Measurements from ENCODE around the gene AFF3. TPM values are rescaled to one million over a fixed set of nuclear protein-coding genes. Genes with fewer than 3 reads are reported as not detected.

Gene AFF3
- total and polyA plus RNA-seq, 9 donors: 2.4 to 7.2 (median 3.7) TPM

DNA sequence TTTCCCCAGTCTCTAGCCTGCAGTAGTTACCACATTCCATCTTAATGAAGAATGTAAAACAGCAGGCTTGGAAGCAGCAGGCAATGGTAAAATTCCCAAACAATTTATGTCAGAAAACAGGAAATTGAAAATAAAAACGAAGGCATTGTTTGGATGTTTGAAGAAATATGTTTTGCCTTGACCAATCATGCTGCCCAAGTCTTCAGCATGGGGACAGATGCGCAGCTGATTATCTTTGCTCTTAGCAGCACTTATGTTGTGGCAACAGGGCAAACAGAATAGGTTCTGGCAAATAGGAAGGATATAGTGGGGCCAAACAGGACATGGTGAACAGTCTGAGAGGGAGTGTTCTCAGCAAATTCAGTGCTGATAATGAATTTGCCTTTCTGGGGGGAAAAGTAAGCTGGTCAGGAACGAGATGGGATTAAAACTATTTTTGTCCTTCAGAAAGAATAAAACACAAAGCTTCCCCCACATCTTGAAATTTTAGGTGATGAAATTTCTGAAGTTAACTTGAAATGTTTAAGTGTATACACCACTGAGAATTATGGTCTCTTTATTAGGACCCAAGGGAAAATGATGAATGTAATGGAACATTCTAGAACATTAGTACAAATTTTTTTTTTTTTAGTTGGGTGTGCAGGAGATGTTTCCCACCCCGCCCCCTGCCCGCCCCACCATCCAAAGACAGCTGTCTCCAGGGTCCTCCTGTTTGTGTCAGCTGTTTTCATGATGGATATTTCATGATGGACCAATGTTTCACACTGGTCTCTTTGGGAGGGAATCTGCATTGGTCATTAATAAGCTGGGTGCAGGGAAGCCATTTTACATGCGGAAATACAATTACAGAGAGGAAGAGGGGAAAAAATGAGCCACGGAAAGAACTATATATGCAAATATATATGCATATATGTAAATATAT lies 413.0 kb downstream of the AFF3 start:
- H3K27ac ChIP-seq (ENCODE audit: low read length): peak overlapping the region; percentile 77
- H3K36me3 ChIP-seq (ENCODE audit: control insufficient read depth, insufficient read depth, low read length): no peaks in the 10 kb centered on the region
- H3K4me3 ChIP-seq (ENCODE audit: low read length): no peak overlapping the region
- 51% methylated on average over 2 of the region's 7 CpGs for WGBS (ENCODE audit: insufficient coverage)
- H3K9me3 ChIP-seq (replicated peaks; ENCODE audit: control insufficient read depth, low read depth, low read length): no peaks in the 10 kb centered on the region
- peak; percentile 85 for DNase-seq
- H3K4me1 ChIP-seq (ENCODE audit: control insufficient read depth, insufficient read depth, low read length): peaks cover 17% of the 10 kb centered on the region
- H3K27me3 ChIP-seq (ENCODE audit: control insufficient read depth, insufficient read depth, low read length): no peaks in the 10 kb centered on the region

DNA sequence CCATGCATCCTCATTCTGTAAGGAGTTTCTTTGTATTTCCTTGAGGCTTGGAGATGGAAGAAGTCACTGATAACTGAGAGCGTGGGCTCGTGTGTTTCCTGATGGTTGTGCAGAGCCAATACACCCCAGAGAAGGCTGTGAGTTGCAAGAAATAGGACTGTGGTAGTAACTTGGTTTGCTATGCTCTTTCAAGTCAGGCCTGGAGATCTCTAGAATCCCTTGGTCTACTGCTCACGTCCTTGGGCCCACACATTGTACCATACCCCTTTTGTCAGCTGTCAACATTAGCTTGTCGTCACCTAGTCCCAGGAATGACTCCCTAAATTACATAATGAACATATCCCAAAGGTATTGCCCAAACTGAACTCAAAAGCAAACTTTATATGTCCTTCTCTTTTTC lies 414.2 kb downstream of the AFF3 start:
- 69% methylated on average over 3 of the region's 4 CpGs for WGBS (ENCODE audit: insufficient coverage)

DNA sequence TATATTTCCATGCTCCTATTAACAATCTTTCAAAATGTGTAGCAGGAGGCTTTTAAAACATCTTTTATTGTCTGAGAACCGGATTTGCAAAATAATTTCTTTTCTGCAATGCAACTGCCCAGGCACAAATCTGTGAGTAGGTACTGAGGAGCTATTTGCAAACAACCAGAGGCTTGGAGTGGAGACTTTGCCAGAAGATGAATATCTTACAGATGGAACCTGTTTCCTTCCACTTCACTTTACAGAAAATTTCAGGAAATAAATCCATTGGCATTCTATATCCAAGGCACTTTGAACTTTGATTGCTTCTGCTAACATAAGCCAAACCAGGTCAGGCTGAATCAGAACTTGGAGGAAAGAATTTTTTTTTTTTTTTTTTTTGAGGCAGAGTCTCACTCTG lies 415.2 kb downstream of the AFF3 start:
- Histone ChIP-seq H3K27me3 (ENCODE audit: control insufficient read depth, insufficient read depth, low read length) (no peaks in the 10 kb centered on the region), H3K9me3 (replicated peaks; ENCODE audit: control insufficient read depth, low read depth, low read length) (peaks cover 3% of the 10 kb centered on the region), H3K27ac (ENCODE audit: low read length) (no peak overlapping the region), H3K4me3 (ENCODE audit: low read length) (no peak overlapping the region), H3K4me1 (ENCODE audit: control insufficient read depth, insufficient read depth, low read length) (peaks cover 17% of the 10 kb centered on the region), H3K36me3 (ENCODE audit: control insufficient read depth, insufficient read depth, low read length) (no peaks in the 10 kb centered on the region)
- no CpG with 5 or more reads among the region's 1 CpG for WGBS (ENCODE audit: insufficient coverage)
- DNase-seq: peak; percentile 72

More for the DNA sequence above, 414.2 kb downstream of the AFF3 start:
- peaks cover 17% of the 10 kb centered on the region for H3K4me1 ChIP-seq (ENCODE audit: control insufficient read depth, insufficient read depth, low read length)
- H3K4me3 ChIP-seq (ENCODE audit: low read length): no peak overlapping the region
- no peaks in the 10 kb centered on the region for H3K9me3 ChIP-seq (replicated peaks; ENCODE audit: control insufficient read depth, low read depth, low read length)
- H3K27me3 ChIP-seq (ENCODE audit: control insufficient read depth, insufficient read depth, low read length): no peaks in the 10 kb centered on the region
- DNase-seq: no peak
- no peak overlapping the region for H3K27ac ChIP-seq (ENCODE audit: low read length)
- H3K36me3 ChIP-seq (ENCODE audit: control insufficient read depth, insufficient read depth, low read length): no peaks in the 10 kb centered on the region

DNA sequence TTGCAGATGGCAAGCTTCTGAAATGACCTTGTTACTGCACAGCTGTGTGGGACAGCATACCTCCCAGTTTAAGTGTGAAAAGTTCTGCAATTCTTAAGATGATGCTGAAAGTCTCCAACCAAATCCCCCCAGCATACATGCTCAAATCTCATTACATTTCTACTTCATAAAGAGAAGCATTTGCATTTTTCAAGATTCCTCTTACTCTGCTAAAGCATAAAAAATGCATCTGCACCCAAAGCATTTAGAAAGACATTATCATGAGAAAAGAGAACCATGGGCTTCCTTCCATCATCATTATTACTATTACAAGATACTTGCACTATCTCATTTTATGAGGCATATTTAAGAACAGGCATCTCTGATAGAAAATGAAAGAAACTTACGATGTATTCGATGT lies 415.7 kb downstream of the AFF3 start:
- H3K27me3 ChIP-seq (ENCODE audit: control insufficient read depth, insufficient read depth, low read length): no peaks in the 10 kb centered on the region
- peaks cover 3% of the 10 kb centered on the region for H3K9me3 ChIP-seq (replicated peaks; ENCODE audit: control insufficient read depth, low read depth, low read length)
- no peaks in the 10 kb centered on the region for H3K36me3 ChIP-seq (ENCODE audit: control insufficient read depth, insufficient read depth, low read length)
- H3K4me1 ChIP-seq (ENCODE audit: control insufficient read depth, insufficient read depth, low read length): peaks cover 17% of the 10 kb centered on the region
- DNase-seq: peak; percentile 17
- no peak overlapping the region for H3K4me3 ChIP-seq (ENCODE audit: low read length)
- no peak overlapping the region for H3K27ac ChIP-seq (ENCODE audit: low read length)
- WGBS (ENCODE audit: insufficient coverage): no CpG with 5 or more reads among the region's 2 CpGs

DNA sequence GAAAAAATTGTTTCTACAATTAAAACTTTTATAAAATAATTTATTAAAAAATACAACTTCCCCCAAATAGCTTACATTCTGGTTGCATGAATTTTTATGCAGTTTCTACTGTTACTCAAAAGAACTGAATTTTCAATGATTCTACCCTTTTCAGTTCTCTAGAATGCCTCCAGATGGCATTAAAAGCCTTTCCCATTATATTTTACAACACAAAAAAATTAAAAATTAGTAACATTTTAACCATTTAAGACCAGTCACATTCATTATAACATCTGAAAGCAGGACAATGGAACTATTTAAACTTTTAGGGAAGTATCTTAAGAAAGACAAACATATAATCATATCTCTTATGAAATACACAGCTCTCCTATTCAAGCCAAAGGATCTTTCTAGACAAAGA lies 416.6 kb downstream of the AFF3 start:
- Histone ChIP-seq H3K4me3 (ENCODE audit: low read length) (no peak overlapping the region), H3K9me3 (replicated peaks; ENCODE audit: control insufficient read depth, low read depth, low read length) (peaks cover 3% of the 10 kb centered on the region), H3K27ac (ENCODE audit: low read length) (no peak overlapping the region), H3K27me3 (ENCODE audit: control insufficient read depth, insufficient read depth, low read length) (no peaks in the 10 kb centered on the region), H3K36me3 (ENCODE audit: control insufficient read depth, insufficient read depth, low read length) (no peaks in the 10 kb centered on the region), H3K4me1 (ENCODE audit: control insufficient read depth, insufficient read depth, low read length) (peaks cover 17% of the 10 kb centered on the region)
- no peak for DNase-seq

DNA sequence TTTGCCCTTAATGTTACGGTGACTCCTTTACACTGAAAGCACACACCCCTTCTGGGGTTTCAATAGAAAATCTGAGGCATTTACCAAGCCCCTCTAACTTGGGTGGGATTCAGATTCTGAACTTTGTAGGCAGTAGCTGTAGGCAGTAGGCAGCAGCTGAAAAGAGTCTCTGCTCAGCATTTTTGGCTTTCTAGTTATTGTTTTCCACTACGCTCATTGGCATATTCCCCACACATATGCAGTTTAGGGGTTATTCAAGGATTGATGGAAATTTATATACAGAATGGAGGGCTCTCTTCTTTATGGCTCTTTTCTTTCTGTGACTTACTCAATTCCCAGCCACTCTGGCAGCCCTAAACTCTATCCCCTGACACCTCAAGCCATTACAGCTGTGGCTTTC lies 419.9 kb downstream of the AFF3 start:
- Histone ChIP-seq H3K4me3 (ENCODE audit: low read length) (no peak overlapping the region), H3K36me3 (ENCODE audit: control insufficient read depth, insufficient read depth, low read length) (no peaks in the 10 kb centered on the region), H3K4me1 (ENCODE audit: control insufficient read depth, insufficient read depth, low read length) (no peaks in the 10 kb centered on the region), H3K9me3 (replicated peaks; ENCODE audit: control insufficient read depth, low read depth, low read length) (peaks cover 3% of the 10 kb centered on the region), H3K27me3 (ENCODE audit: control insufficient read depth, insufficient read depth, low read length) (no peaks in the 10 kb centered on the region), H3K27ac (ENCODE audit: low read length) (no peak overlapping the region)
- no CpG with 5 or more reads among the region's 2 CpGs for WGBS (ENCODE audit: insufficient coverage)
- DNase-seq: no peak

DNA sequence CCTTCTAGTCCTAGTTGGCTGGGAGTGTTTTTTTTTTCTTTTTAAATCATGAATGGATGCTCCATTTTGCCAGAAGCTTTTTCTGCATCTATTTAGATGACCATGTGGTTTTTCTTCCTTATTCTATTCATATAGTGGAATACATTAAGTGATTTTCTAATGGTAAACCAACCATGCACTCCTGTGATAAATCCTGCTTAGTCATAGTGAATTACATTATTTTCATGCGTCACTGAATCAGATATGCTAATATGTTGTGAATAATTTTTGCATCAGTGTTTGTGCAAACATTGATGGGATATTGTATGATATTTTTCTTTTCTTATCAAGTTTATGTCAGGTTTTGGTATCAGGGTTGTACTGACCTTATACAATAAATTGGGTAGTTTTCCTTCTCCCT lies 423.3 kb downstream of the AFF3 start:
- no peak overlapping the region for H3K4me3 ChIP-seq (ENCODE audit: low read length)
- DNase-seq: no peak
- no peaks in the 10 kb centered on the region for H3K36me3 ChIP-seq (ENCODE audit: control insufficient read depth, insufficient read depth, low read length)
- no peaks in the 10 kb centered on the region for H3K27me3 ChIP-seq (ENCODE audit: control insufficient read depth, insufficient read depth, low read length)
- peaks cover 3% of the 10 kb centered on the region for H3K9me3 ChIP-seq (replicated peaks; ENCODE audit: control insufficient read depth, low read depth, low read length)
- no peaks in the 10 kb centered on the region for H3K4me1 ChIP-seq (ENCODE audit: control insufficient read depth, insufficient read depth, low read length)
- WGBS (ENCODE audit: insufficient coverage): no CpG with 5 or more reads among the region's 1 CpG
- H3K27ac ChIP-seq (ENCODE audit: low read length): no peak overlapping the region

DNA sequence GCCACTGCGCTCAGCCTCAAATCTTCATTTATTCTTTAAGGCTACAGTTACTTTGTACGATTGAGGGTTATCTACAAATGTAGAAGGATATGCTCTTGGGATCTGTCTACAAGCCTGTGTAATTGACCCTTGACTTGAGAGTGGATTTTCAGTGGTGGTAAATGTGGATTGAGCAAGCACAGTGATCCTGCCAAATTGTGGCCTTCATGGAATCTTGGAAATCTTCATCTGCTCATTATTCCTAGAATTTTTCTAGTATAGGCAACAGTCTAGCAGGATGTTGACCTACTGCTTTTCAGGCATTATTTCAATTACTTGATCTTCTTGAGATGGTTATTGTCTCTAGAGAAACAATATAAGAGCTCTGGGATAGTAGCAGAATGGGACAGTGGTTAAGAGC lies 426.4 kb downstream of the AFF3 start:
- no CpG with 5 or more reads among the region's 2 CpGs for WGBS (ENCODE audit: insufficient coverage)
- H3K4me3 ChIP-seq (ENCODE audit: low read length): no peak overlapping the region
- DNase-seq: no peak

DNA sequence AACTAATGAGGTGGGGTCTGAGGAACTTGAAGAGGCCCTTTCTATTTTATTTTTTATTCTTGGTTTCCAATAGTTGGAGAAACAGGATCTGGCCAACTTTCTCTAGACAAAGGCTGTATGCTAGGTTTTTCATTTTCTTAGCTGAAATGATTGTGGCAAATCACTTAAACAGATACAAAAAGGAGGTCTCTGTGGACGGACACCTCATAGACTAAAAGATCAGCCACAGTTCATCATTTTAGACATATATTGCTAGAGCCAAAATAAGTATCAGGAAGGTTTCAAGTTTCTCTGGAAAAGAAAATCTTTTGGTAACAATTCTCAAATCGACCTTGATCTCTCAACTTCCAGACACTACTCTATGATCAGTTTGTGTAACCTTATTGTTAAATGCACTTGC lies 428.0 kb downstream of the AFF3 start:
- H3K27ac ChIP-seq (ENCODE audit: low read length): no peak overlapping the region
- DNase-seq: peak; percentile 65
- H3K36me3 ChIP-seq (ENCODE audit: control insufficient read depth, insufficient read depth, low read length): no peaks in the 10 kb centered on the region
- no peak overlapping the region for H3K4me3 ChIP-seq (ENCODE audit: low read length)
- H3K27me3 ChIP-seq (ENCODE audit: control insufficient read depth, insufficient read depth, low read length): no peaks in the 10 kb centered on the region
- H3K4me1 ChIP-seq (ENCODE audit: control insufficient read depth, insufficient read depth, low read length): peaks cover 21% of the 10 kb centered on the region
- no peaks in the 10 kb centered on the region for H3K9me3 ChIP-seq (replicated peaks; ENCODE audit: control insufficient read depth, low read depth, low read length)
- no CpG with 5 or more reads among the region's 2 CpGs for WGBS (ENCODE audit: insufficient coverage)

More for the DNA sequence above, 426.4 kb downstream of the AFF3 start:
- no peaks in the 10 kb centered on the region for H3K36me3 ChIP-seq (ENCODE audit: control insufficient read depth, insufficient read depth, low read length)
- H3K9me3 ChIP-seq (replicated peaks; ENCODE audit: control insufficient read depth, low read depth, low read length): no peaks in the 10 kb centered on the region
- H3K27me3 ChIP-seq (ENCODE audit: control insufficient read depth, insufficient read depth, low read length): no peaks in the 10 kb centered on the region
- no peak overlapping the region for H3K27ac ChIP-seq (ENCODE audit: low read length)
- peaks cover 9% of the 10 kb centered on the region for H3K4me1 ChIP-seq (ENCODE audit: control insufficient read depth, insufficient read depth, low read length)

DNA sequence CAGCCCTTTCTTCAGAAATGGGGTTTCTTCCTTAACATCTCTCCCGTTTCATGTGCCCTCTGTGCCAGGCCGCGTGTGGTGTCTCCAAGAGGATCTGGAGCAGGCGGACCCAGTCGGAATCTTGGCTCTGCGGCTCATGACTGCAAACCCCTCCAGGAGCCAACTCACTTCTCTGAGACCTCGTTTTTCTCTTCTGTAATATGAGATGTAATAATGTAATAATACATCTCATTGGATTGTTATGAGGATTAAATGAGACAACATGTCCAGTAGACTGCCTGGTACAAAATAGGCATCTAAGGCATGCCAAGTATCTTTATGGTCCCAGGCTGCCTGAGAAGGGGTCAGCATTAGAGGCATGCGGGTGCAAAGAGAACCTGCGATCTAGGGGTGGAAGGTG lies 431.2 kb downstream of the AFF3 start:
- no peaks in the 10 kb centered on the region for H3K36me3 ChIP-seq (ENCODE audit: control insufficient read depth, insufficient read depth, low read length)
- H3K4me3 ChIP-seq (ENCODE audit: low read length): no peak overlapping the region
- H3K27ac ChIP-seq (ENCODE audit: low read length): peak overlapping the region; percentile 16
- no peaks in the 10 kb centered on the region for H3K9me3 ChIP-seq (replicated peaks; ENCODE audit: control insufficient read depth, low read depth, low read length)
- no peaks in the 10 kb centered on the region for H3K27me3 ChIP-seq (ENCODE audit: control insufficient read depth, insufficient read depth, low read length)
- DNase-seq: peak; percentile 69
- WGBS (ENCODE audit: insufficient coverage): 39% methylated on average over 5 of the region's 9 CpGs
- peaks cover 27% of the 10 kb centered on the region for H3K4me1 ChIP-seq (ENCODE audit: control insufficient read depth, insufficient read depth, low read length)

Data from muscle of leg (tissue), 11 donors.